Lower leg skin (tissue), 4 donors: ENCODE measurements around the gene AIDA. TPM values are rescaled to one million over a fixed set of nuclear protein-coding genes. Genes with fewer than 3 reads are reported as not detected.

Source experiments
- DNase-seq, 2 donors: peaks; one replicate each; pipeline ENCODE4 v3.0.0-alpha.2; 2019; ENCODE audit warnings: low spot score in 2 of 2
- H3K4me3 ChIP-seq: fragments of 200-600 bp; sonication (generic); 2 replicates; pipeline ENCODE4 v1.5.1; 2017; ENCODE audit warnings: mild to moderate bottlenecking, low read depth; ENCODE audit not compliant: poor library complexity, severe bottlenecking
- CTCF ChIP-seq, 3 donors: fragments of 450-650 bp; IDR thresholded peaks; one replicate each; pipeline ENCODE4 v1.5.1; 2016; ENCODE audit warnings: antibody characterized with exemption in 3 of 3, mild to moderate bottlenecking in 3 of 3, moderate library complexity in 2 of 3
- POLR2A ChIP-seq, 2 donors: fragments of 450-650 bp; IDR thresholded peaks; one replicate each; pipeline ENCODE4 v1.6.1; 2016 to 2017; ENCODE audit warnings: antibody characterized with exemption in 2 of 2, mild to moderate bottlenecking in 1 of 2, moderate library complexity in 1 of 2
- WGBS, 2 donors: methylation state at CpG; one replicate each; pipeline ENCODE4 v1.1.5; 2018; 5-methylcytosine and 5-hydroxymethylcytosine counted together
- intact Hi-C: fragments of 100-400 bp; cut with DNase I; formaldehyde crosslinking; loops from one replicate; pipeline ENCODE4 v1.15.0; 2023; ENCODE audit warnings: low total_unique reads
- total RNA-seq, 4 donors: library from RNA; depleted of rRNA; stranded (reverse); fragments of >200 nt; gene quantifications; one replicate each; pipeline ENCODE4 v1.1.0, GENCODE V29; 2016

AIDA gene
- total RNA-seq, 4 donors from 2014 or later: 27.2 to 38.1 (median 30.2) TPM

DNA sequence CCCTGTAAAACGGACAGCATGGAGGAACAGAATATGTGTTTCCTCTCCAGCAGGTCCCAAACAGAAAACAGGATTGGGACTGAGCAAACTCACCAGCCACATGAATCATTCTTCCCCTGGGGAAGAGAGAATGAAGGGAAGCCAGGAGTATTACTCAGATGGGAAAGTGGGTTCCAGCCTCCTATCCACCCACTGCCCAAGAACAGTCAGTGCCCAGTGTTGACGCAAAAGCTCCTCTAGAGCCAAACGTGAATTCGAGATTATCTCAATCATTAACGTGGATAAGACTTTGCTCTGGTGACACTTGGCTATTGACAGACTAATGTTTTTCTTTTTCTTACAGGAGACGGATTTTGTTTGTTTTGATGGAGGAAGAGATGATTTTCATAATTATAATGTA, 85.1 kb downstream of the AIDA start:
- no peak for DNase-seq
- intact Hi-C loops: no loop called here
- TF ChIP-seq CTCF (IDR thresholded peaks at IDR 0.05) (no peak), POLR2A (IDR thresholded peaks at IDR 0.05) (no peak)
- no peak overlapping the region for H3K4me3 ChIP-seq
- whole genome bisulfite sequencing, 2 donors: 77 to 82% methylated on average over 6 of the region's 6 CpGs

DNA sequence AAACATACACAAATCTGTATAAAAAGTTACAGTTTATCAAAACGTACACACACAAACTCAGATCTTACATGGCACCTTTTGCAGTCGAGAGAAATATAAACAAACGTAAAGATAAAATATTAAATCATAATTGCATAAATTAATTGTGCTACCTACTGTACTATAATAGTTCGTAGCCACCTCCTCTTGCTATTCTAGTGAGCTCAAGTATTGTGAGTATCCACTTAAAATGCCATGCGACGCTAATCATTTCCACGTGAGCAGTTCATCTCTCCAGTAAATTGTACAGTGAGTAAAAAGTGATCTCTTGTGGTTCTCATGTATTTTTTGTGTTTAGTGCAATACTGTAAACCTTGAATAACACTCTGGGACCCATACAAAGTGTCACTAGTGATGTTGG, 88.1 kb downstream of the AIDA start:
- WGBS, 2 donors: 94 to 97% methylated on average over 7 of the region's 7 CpGs
- DNase-seq: no peak
- TF ChIP-seq POLR2A (IDR thresholded peaks at IDR 0.05): no peak
- TF ChIP-seq CTCF (IDR thresholded peaks at IDR 0.05): no peak
- intact Hi-C loops: no loop called here
- H3K4me3 ChIP-seq: no peak overlapping the region

GRCh38 chr1:222623458-222623857, 88.8 kb downstream of the AIDA start:
- no peak for DNase-seq
- no peak for TF ChIP-seq POLR2A (IDR thresholded peaks at IDR 0.05)
- TF ChIP-seq CTCF (IDR thresholded peaks at IDR 0.05): no peak
- H3K4me3 ChIP-seq: no peak overlapping the region
- intact Hi-C loops: no loop called here

- intact Hi-C loops: no loop called here
- 84 to 89% methylated on average over 5 of the region's 5 CpGs for WGBS, 2 donors
- DNase-seq: no peak
- no peak overlapping the region for H3K4me3 ChIP-seq
- TF ChIP-seq CTCF (IDR thresholded peaks at IDR 0.05) (no peak), POLR2A (IDR thresholded peaks at IDR 0.05) (no peak)
Measured at GRCh38 chr1:222622765-222623164, 89.5 kb downstream of the AIDA start.

DNA sequence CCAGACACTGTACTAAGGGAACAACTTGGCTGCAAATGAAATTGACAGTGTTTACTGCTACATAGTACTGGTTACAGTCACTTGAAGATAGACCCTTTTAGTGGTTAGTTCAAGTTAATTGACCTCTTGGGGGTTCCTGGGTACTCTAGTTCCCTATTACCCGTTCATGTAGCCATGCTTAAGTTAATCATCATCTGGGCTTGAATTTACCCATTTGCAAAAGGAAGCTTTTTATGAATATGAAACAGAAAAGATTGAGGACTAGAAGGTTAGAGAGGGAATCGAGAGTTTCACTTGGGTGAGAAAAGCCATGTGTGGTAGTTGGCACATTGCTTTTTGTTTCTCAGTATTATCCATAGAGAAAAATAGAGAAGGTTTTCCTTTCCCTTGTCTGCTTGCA, 91.7 kb downstream of the AIDA start:
- 79 to 88% methylated on average over 2 of the region's 2 CpGs for WGBS, 2 donors
- TF ChIP-seq POLR2A (IDR thresholded peaks at IDR 0.05) (no peak), CTCF (IDR thresholded peaks at IDR 0.05) (no peak)
- intact Hi-C loops: no loop called here
- DNase-seq: no peak
- no peak overlapping the region for H3K4me3 ChIP-seq

- DNase-seq: no peak
- TF ChIP-seq CTCF (IDR thresholded peaks at IDR 0.05): no peak
- TF ChIP-seq POLR2A (IDR thresholded peaks at IDR 0.05): no peak
- 17 to 19% methylated on average over 20 of the region's 20 CpGs for WGBS, 2 donors
- intact Hi-C loops: no loop called here
- H3K4me3 ChIP-seq: peak overlapping the region; percentile 93
Measured at GRCh38 chr1:222618880-222619596, 93.3 kb downstream of the AIDA start.
